ENCODE measurements around the gene UNC5C.
A peak's percentile ranks its signal among the peaks of the same experiment; 100 is the strongest.
"Not testable (repeated sequence)": the region's sequence is repeated elsewhere in the genome, so short reads cannot be mapped to it uniquely, and the experiment has no call there.

UNC5C gene

DNA sequence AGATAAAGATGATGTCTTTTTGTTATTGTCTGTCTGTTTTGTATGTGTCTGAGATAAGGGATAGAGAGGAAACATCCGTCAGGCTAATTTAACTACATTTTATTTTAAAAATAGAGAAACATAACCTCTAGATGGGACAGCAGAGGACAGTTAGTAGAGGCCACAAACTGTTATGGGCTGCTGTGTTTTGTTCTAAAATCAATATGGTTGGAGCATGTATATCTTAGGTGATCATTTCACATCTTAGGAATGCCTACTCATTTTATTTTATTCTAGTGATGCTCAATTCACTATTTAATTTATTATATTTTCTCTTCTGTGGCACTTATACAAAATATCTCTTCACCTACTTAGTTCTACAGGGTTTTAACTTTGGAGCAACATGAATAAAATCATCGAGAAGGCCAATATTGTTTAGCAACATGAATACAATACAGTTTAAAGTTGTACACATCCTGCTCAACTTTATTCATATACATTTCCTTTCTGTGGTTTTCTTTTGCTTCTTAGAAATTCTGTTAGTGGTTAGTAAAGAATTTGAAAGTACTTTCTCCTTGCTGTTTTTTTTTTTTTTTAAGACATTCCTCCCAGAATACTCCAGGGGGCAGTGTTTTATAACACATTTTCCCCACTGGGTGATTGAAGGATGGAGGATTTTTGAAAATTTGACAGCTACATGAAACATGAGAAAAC lies 392.9 kb downstream of the UNC5C start:
- TF ChIP-seq, protein P1, sequence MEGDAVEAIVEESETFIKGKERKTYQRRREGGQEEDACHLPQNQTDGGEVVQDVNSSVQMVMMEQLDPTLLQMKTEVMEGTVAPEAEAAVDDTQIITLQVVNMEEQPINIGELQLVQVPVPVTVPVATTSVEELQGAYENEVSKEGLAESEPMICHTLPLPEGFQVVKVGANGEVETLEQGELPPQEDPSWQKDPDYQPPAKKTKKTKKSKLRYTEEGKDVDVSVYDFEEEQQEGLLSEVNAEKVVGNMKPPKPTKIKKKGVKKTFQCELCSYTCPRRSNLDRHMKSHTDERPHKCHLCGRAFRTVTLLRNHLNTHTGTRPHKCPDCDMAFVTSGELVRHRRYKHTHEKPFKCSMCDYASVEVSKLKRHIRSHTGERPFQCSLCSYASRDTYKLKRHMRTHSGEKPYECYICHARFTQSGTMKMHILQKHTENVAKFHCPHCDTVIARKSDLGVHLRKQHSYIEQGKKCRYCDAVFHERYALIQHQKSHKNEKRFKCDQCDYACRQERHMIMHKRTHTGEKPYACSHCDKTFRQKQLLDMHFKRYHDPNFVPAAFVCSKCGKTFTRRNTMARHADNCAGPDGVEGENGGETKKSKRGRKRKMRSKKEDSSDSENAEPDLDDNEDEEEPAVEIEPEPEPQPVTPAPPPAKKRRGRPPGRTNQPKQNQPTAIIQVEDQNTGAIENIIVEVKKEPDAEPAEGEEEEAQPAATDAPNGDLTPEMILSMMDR (conservative IDR thresholded peaks at IDR 0.05; ENCODE audit: control insufficient read depth, insufficient read depth, low read depth, low read length), result peak; percentile 62
- H3K4me3 ChIP-seq (ENCODE audit: control insufficient read depth, low read depth, low read length), result no peak overlapping the region
- DNase-seq (ENCODE audit: low read depth), result peak; percentile 53

DNA sequence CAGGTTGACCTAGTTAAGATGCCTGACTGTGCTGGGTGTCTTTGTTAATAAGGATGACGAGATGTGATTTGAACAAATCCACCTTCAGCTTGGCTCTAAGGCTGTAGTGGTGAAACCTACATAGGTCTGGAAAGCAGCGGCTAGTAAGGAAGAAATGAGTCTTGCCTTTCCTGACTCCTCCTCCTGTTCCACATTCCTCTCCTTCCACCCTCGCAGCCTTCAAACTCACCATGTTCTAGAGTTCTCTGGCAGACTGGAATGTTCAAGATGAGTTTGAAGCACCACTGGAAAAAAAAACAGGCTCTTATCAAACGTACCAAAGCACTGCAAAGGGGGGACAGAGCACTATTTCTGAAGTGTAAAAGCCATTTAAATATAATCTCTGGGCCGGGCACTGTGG lies 395.6 kb downstream of the UNC5C start:
- no peak for DNase-seq (ENCODE audit: low read depth)
- H3K4me3 ChIP-seq (ENCODE audit: control insufficient read depth, low read depth, low read length), result no peak overlapping the region
- TF ChIP-seq, protein P1 (conservative IDR thresholded peaks at IDR 0.05; ENCODE audit: control insufficient read depth, insufficient read depth, low read depth, low read length), result no peak

- TF ChIP-seq, protein P1 (conservative IDR thresholded peaks at IDR 0.05; ENCODE audit: control insufficient read depth, insufficient read depth, low read depth, low read length), result no peak
Observed at GRCh38 chr4:95151255-95151654, 397.5 kb downstream of the UNC5C start.

DNA sequence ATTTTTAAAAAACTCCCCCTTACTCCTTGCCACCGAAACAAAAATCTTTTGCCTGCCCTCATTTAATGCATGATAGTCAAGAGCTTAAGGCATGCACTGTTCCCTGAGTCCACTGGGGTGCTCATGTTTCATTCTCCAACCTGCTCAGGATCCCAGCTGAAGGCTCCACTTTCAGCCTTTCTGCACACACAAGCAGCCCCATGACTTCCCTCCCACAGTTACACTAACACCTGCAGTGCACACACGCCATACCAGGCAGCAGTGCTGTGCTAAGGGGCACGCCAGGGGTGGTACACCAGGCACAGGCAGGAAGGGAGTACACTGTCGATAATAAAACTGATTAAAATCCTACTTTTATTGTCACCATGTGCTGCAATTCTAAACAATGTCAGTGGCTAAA lies 405.8 kb downstream of the UNC5C start:
- DNase-seq (ENCODE audit: low read depth), result no peak
- TF ChIP-seq, protein P1 (conservative IDR thresholded peaks at IDR 0.05; ENCODE audit: control insufficient read depth, insufficient read depth, low read depth, low read length), result no peak
- no peak overlapping the region for H3K4me3 ChIP-seq (ENCODE audit: control insufficient read depth, low read depth, low read length)

More at GRCh38 chr4:95151255-95151654, 397.5 kb downstream of the UNC5C start:
- H3K4me3 ChIP-seq (ENCODE audit: control insufficient read depth, low read depth, low read length), result no peak overlapping the region
- DNase-seq (ENCODE audit: low read depth), result no peak

DNA sequence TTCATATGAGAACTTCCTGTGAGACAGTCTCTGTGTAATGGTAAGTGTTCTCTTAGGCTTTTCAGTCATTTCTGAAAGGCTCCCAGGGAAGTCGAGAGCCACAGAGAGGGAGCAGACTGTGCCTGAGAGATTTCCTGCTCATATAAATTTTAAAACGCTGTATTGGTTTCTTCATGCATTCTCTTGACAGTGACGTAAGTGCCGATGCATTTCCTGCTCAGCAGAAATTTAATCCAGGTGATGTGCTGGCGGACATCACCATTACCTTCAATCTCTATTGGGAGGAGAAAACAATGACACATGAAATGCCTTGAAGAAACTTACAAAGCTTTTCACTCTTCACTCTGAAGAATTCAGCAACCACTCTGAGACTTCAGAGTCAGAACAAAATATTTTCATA lies 407.4 kb downstream of the UNC5C start:
- peak; percentile 43 for DNase-seq (ENCODE audit: low read depth)
- no peak overlapping the region for H3K4me3 ChIP-seq (ENCODE audit: control insufficient read depth, low read depth, low read length)
- TF ChIP-seq, protein P1 (conservative IDR thresholded peaks at IDR 0.05; ENCODE audit: control insufficient read depth, insufficient read depth, low read depth, low read length), result no peak

- not testable (repeated sequence) for H3K4me3 ChIP-seq (ENCODE audit: control insufficient read depth, low read depth, low read length); DNase-seq (ENCODE audit: low read depth)
Observed at GRCh38 chr4:95139424-95139823, 409.3 kb downstream of the UNC5C start.

DNA sequence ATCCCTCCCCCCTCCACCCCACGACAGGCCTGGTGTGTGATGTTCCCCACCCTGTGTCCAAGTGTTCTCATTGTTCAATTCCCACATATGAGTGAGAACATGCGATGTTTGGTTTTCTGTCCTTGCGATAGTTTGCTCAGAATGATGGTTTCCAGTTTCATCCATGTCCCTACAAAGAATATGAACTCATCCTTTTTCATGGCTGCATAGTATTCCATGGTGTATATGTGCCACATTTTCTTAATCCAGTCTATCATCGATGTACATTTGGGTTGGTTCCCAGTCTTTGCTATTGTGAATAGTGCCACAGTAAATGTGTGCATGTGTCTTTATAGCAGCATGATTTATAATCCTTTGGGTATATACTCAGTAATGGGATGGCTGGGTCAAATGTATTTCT lies 414.8 kb downstream of the UNC5C start:
- not testable (repeated sequence) for H3K4me3 ChIP-seq (ENCODE audit: control insufficient read depth, low read depth, low read length); DNase-seq (ENCODE audit: low read depth)

- TF ChIP-seq, protein P1 (conservative IDR thresholded peaks at IDR 0.05; ENCODE audit: control insufficient read depth, insufficient read depth, low read depth, low read length), result no peak
- H3K4me3 ChIP-seq (ENCODE audit: control insufficient read depth, low read depth, low read length), result peak overlapping the region; percentile 17
- DNase-seq (ENCODE audit: low read depth), result peak; percentile 100
Observed at GRCh38 chr4:95129821-95130311, 418.9 kb downstream of the UNC5C start.
